HG02970 (cell line): ENCODE measurements around the gene HORMAD1.
A peak's percentile ranks its signal among the peaks of the same experiment; 100 is the strongest.
"Not testable (repeated sequence)": the region's sequence is repeated elsewhere in the genome, so short reads cannot be mapped to it uniquely, and the experiment has no call there.

ENCODE experiments used
- ATAC-seq: cut with Tn5 transposase; IDR thresholded peaks from one replicate; pipeline ENCODE4 v1.9.1; 2021; ENCODE audit warnings: mild to moderate bottlenecking, moderate library complexity, moderate number of reproducible peaks; ENCODE audit not compliant: unreplicated experiment, low FRiP score

The HORMAD1 gene

GRCh38 chr1:150703427-150703826 lies 17.3 kb downstream of the HORMAD1 start:
- ATAC-seq, result no peak

- ATAC-seq, result peak; percentile 97
Measured at GRCh38 chr1:150696995-150697927, 23.4 kb downstream of the HORMAD1 start, which contains the start of gene GOLPH3L. TSS of gene GOLPH3L (minus strand) at chr1:150697154. CDS start at chr1:150694838, 2,316 bp downstream.

GRCh38 chr1:150696590-150696989 lies 24.1 kb downstream of the HORMAD1 start:
- no peak for ATAC-seq

GRCh38 chr1:150696162-150696561 lies 24.5 kb downstream of the HORMAD1 start:
- ATAC-seq, result no peak

GRCh38 chr1:150695561-150695960 lies 25.1 kb downstream of the HORMAD1 start:
- no peak for ATAC-seq

- ATAC-seq, result no peak
Measured at GRCh38 chr1:150692720-150693119, 28.0 kb downstream of the HORMAD1 start.

- ATAC-seq, result no peak
Measured at GRCh38 chr1:150688763-150689162, 31.9 kb downstream of the HORMAD1 start.

GRCh38 chr1:150686275-150686674 lies 34.4 kb downstream of the HORMAD1 start:
- no peak for ATAC-seq

- ATAC-seq, result no peak
Measured at GRCh38 chr1:150683914-150684313, 36.8 kb downstream of the HORMAD1 start.

- no peak for ATAC-seq
Measured at GRCh38 chr1:150678988-150679387, 41.7 kb downstream of the HORMAD1 start.

- ATAC-seq, result no peak
Measured at GRCh38 chr1:150674881-150675280, 45.8 kb downstream of the HORMAD1 start.

GRCh38 chr1:150663321-150663720 lies 57.4 kb downstream of the HORMAD1 start:
- ATAC-seq, result no peak

GRCh38 chr1:150662811-150663210 lies 57.9 kb downstream of the HORMAD1 start:
- no peak for ATAC-seq

GRCh38 chr1:150661156-150661555 lies 59.5 kb downstream of the HORMAD1 start:
- ATAC-seq, result no peak

GRCh38 chr1:150660584-150660983 lies 60.1 kb downstream of the HORMAD1 start:
- ATAC-seq, result no peak

GRCh38 chr1:150657064-150657463 lies 63.6 kb downstream of the HORMAD1 start:
- not testable (repeated sequence) for ATAC-seq

- not testable (repeated sequence) for ATAC-seq
Measured at GRCh38 chr1:150654635-150655034, 66.1 kb downstream of the HORMAD1 start.

GRCh38 chr1:150650193-150650592 lies 70.5 kb downstream of the HORMAD1 start:
- no peak for ATAC-seq

GRCh38 chr1:150649441-150650075 lies 71.1 kb downstream of the HORMAD1 start:
- ATAC-seq, result no peak
